HUES64 (cell line): ENCODE measurements around the gene ZCCHC14.
"Not testable (repeated sequence)": the region's sequence is repeated elsewhere in the genome, so short reads cannot be mapped to it uniquely, and the experiment has no call there.

Experiments
- H3K27ac ChIP-seq: 2 replicates; pipeline ENCODE4 v1.7.0; 2013; ENCODE audit warnings: low read depth, low read length, inconsistent platforms
- H3K27me3 ChIP-seq: 2 replicates; pipeline ENCODE4 v1.6.1; 2013; ENCODE audit warnings: mild to moderate bottlenecking, low read length; ENCODE audit not compliant: insufficient read depth
- H3K36me3 ChIP-seq: 2 replicates; pipeline ENCODE4 v1.6.1; 2013; ENCODE audit warnings: mild to moderate bottlenecking, low read length; ENCODE audit not compliant: insufficient read depth
- H3K4me1 ChIP-seq: 2 replicates; pipeline ENCODE4 v1.6.1; 2013; ENCODE audit warnings: mild to moderate bottlenecking, low read length, moderate library complexity; ENCODE audit not compliant: insufficient read depth
- H3K4me3 ChIP-seq: 2 replicates; pipeline ENCODE4 v1.5.1; 2013; ENCODE audit warnings: mild to moderate bottlenecking, low read length, moderate library complexity
- H3K9ac ChIP-seq: 2 replicates; pipeline ENCODE4 v1.6.1; 2013; ENCODE audit warnings: mild to moderate bottlenecking, low read depth, low read length
- H3K9me3 ChIP-seq: 2 replicates; pipeline ENCODE4 v1.6.1; 2013; ENCODE audit warnings: low read depth, low read length; ENCODE audit not compliant: insufficient read depth
- WGBS: fragments of 150-250, 120-280 bp; methylation state at CpG from one replicate; pipeline ENCODE4 v1.1.7; 2013; ENCODE audit warnings: missing lambda C conversion rate; 5-methylcytosine and 5-hydroxymethylcytosine counted together

The ZCCHC14 gene

GRCh38 chr16:87484487-87485331 lies 8.1 kb downstream of the ZCCHC14 start:
- Histone ChIP-seq H3K27ac (no peak overlapping the region), H3K9me3 (no peaks in the 10 kb centered on the region), H3K9ac (no peak overlapping the region), H3K27me3 (no peaks in the 10 kb centered on the region), H3K36me3 (0 out of 2 replicates have a peak, but pooled peaks cover 3% of the 10 kb centered on the region), H3K4me1 (peaks cover 3% of the 10 kb centered on the region; the same call in 1 of the 2 replicates), H3K4me3 (no peak overlapping the region)
- WGBS: 89% methylated on average over 22 of the region's 22 CpGs

DNA sequence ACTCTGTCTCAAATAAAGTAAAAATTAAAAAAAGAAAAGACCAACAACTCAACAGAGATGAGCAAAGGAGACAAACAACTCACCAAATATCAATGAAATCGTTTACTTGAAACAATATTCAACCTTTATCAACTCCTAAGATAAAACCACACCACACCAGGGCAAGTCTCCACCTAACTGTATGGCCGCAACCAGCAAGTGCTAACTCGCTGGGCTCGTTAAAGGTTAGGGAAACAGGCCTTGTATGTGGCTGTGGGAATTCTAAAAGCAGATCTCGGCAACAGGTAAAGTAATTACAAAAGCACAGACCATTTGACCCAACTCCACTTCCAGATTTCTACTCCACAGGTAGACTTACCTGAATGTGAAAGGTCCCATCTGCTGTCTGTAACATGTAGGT lies 9.3 kb downstream of the ZCCHC14 start:
- H3K36me3 ChIP-seq: 0 out of 2 replicates have a peak, but pooled peaks cover 3% of the 10 kb centered on the region
- no peaks in the 10 kb centered on the region for H3K4me1 ChIP-seq
- 91% methylated on average over 4 of the region's 5 CpGs for WGBS
- no peak overlapping the region for H3K27ac ChIP-seq
- no peak overlapping the region for H3K9ac ChIP-seq
- H3K9me3 ChIP-seq: no peaks in the 10 kb centered on the region
- H3K27me3 ChIP-seq: no peaks in the 10 kb centered on the region
- H3K4me3 ChIP-seq: no peak overlapping the region

GRCh38 chr16:87482670-87483069 lies 10.2 kb downstream of the ZCCHC14 start:
- 97% methylated on average over 5 of the region's 6 CpGs for WGBS
- not testable (repeated sequence) for H3K36me3 ChIP-seq, H3K9me3 ChIP-seq, H3K27me3 ChIP-seq, H3K27ac ChIP-seq, H3K4me3 ChIP-seq, H3K4me1 ChIP-seq, H3K9ac ChIP-seq

GRCh38 chr16:87482266-87482665 lies 10.6 kb downstream of the ZCCHC14 start:
- Histone ChIP-seq H3K27ac (no peak overlapping the region), H3K4me3 (no peak overlapping the region), H3K9ac (no peak overlapping the region), H3K27me3 (no peaks in the 10 kb centered on the region), H3K9me3 (no peaks in the 10 kb centered on the region), H3K36me3 (0 out of 2 replicates have a peak, but pooled peaks cover 3% of the 10 kb centered on the region), H3K4me1 (no peaks in the 10 kb centered on the region)
- 95% methylated on average over 9 of the region's 9 CpGs for WGBS

DNA sequence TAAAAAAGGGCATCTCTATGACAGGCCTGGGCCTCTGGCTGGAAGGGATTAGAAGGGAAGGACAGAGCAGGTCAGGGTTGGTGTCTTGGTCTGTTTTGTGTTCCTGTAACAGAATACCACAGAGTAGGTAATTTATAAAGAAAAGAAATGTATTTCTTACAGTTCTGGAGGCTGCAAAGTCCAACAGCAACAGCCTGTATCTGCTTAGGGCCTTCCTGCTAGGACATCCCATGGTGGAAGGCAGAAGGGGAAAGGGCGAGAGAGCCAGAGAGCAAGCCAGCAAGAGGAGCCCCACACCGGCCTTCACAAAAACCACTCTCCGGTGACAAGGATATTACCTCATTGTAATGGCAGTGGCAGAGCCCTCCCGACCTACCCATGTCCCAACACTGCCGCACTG lies 11.1 kb downstream of the ZCCHC14 start:
- not testable (repeated sequence) for H3K9me3 ChIP-seq, H3K4me3 ChIP-seq, H3K9ac ChIP-seq, H3K27ac ChIP-seq, H3K27me3 ChIP-seq, H3K4me1 ChIP-seq, H3K36me3 ChIP-seq
- 71% methylated on average over 5 of the region's 5 CpGs for WGBS

DNA sequence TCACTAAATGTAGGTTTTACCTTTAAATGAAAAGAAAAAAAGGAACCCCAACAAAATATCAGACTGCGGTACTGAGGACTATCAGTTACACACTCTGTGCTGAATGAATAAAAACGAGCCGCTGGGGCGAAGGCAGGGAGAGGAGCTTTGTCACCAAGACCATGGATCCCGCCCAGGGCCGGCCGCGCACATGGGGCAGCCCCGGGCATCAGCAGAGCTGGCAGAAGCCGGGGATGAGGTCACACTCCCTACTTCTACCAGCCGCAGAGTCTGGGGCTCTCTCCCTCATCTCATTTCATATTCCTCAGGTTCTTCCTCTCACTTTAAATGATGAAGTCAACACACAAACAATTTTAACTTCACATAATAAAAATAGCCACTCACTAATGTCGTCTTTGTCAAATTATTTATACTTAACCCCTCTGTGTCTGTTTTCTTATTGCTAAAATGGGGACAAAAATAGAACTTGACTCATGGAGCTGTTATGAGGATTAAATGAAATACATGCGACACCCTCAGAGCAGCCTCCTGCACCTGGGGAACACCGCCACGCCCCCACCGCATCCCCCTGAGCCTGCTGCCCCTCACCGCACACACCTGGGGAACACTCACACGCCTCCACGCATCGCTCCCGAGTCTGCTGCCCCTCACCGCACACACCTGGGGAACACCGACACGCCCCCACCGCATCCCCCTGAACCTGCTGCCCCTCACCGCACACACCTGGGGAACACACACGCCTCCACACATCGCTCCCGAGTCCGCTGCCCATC lies 15.4 kb downstream of the ZCCHC14 start:
- H3K4me1 ChIP-seq, H3K4me3 ChIP-seq, H3K36me3 ChIP-seq, H3K27me3 ChIP-seq, H3K9me3 ChIP-seq, H3K9ac ChIP-seq, H3K27ac ChIP-seq: not testable (repeated sequence)
- WGBS: 93% methylated on average over 30 of the region's 30 CpGs

GRCh38 chr16:87474566-87474996 lies 18.2 kb downstream of the ZCCHC14 start:
- H3K27me3 ChIP-seq: no peaks in the 10 kb centered on the region
- no peak overlapping the region for H3K27ac ChIP-seq
- no peaks in the 10 kb centered on the region for H3K36me3 ChIP-seq
- peaks cover 13% of the 10 kb centered on the region; the same call in 1 of the 2 replicates for H3K4me1 ChIP-seq
- no peak overlapping the region for H3K4me3 ChIP-seq
- no peaks in the 10 kb centered on the region for H3K9me3 ChIP-seq
- 90% methylated on average over 7 of the region's 7 CpGs for WGBS
- H3K9ac ChIP-seq: no peak overlapping the region

GRCh38 chr16:87474017-87474416 lies 18.8 kb downstream of the ZCCHC14 start:
- Histone ChIP-seq H3K9ac (no peak overlapping the region), H3K27me3 (no peaks in the 10 kb centered on the region), H3K27ac (no peak overlapping the region), H3K4me3 (no peak overlapping the region), H3K9me3 (no peaks in the 10 kb centered on the region), H3K4me1 (peaks cover 13% of the 10 kb centered on the region; the same call in 1 of the 2 replicates), H3K36me3 (no peaks in the 10 kb centered on the region)
- 93% methylated on average over 4 of the region's 4 CpGs for WGBS

- Histone ChIP-seq H3K9ac (no peak overlapping the region), H3K27ac (no peak overlapping the region), H3K9me3 (no peaks in the 10 kb centered on the region), H3K27me3 (no peaks in the 10 kb centered on the region), H3K36me3 (no peaks in the 10 kb centered on the region), H3K4me1 (peaks cover 13% of the 10 kb centered on the region; the same call in 1 of the 2 replicates), H3K4me3 (no peak overlapping the region)
- 92% methylated on average over 6 of the region's 6 CpGs for WGBS
Measured at GRCh38 chr16:87472935-87473334, 19.9 kb downstream of the ZCCHC14 start.

GRCh38 chr16:87472142-87472778 lies 20.6 kb downstream of the ZCCHC14 start:
- Histone ChIP-seq H3K4me3 (no peak overlapping the region), H3K9ac (no peak overlapping the region), H3K4me1 (peaks cover 13% of the 10 kb centered on the region; the same call in 1 of the 2 replicates), H3K9me3 (no peaks in the 10 kb centered on the region), H3K27me3 (no peaks in the 10 kb centered on the region), H3K36me3 (no peaks in the 10 kb centered on the region), H3K27ac (no peak overlapping the region)
- WGBS: 85% methylated on average over 22 of the region's 22 CpGs
